NCI-H1694 (cell line): ENCODE data around the gene COL5A1.
"Not testable (repeated sequence)": the region's sequence is repeated elsewhere in the genome, so short reads cannot be mapped to it uniquely, and the experiment has no call there.

Experiments
- DNase-seq: peaks from one replicate; lab custom pipeline; 2025; lab: John Stamatoyannopoulos, UW

COL5A1 gene

DNA sequence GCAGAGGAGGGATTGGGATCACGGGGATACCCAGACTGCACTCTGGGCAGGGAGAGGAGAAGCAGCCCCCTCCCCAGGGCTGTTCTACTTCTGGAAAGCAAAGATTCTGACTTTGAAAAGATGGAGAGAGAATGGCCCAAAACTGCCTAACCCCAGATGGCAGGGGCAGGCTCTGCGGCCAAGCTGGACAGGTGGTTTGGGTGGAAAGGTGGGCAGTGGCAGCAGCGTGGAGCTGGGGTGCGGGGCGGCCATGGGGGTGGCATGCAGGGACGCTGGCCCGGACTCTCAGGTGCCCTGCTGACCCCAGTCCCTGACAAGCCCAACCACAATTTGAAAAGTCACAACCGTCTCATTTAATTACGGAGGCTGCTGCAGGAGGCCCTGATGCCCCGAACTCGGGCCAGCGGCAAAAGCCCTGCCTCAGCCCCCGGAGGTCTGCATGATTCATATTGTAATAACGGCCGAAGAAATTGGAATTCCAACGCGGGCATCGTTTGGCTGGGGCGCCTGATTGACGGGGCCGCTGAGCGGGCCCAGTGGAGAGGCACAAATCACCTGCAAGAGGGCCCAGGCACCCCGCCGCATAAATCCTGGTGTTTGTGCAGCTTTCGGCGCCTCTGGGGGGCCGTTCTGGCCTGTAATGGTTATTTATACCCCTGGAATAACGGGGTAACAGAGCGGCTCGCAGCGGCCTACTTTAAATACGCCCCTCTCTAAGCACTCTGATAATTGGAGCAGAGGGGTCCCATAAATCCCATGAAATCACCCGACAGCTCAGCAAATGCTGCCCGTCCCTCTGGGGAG, 197.2 kb downstream of the COL5A1 start:
- no peak for DNase-seq

DNA sequence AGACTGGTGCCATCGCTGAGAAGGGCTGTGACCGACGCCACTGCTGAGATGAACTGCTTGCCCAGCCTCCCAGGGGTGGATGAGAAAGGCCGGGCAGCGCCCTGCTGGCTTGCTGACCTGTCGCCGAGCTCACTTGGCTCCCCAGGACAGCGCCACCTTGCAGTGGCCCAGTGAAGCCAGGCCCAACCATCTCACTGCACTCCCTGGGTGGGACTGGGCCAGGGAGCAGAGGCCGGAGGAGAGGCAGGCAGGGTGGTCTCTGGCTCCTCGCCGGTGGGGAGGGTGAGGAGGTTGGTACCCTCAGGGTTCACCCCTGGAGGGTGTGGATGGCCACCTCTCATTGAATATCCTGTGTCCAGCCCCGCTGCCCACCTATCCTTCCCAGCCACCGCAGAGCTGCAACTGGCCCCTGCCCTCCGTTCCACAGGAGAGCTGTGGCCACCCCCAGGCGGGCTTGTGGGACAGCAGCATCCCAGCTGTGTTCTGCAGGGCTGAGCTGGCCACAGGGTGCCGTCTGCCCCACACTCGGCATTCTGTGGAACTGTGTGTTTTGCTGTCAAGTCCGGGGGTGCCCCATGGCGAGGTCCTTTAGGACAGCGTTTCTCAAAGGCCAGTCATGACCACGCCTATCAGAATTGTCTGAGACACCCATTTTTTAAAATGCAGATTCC, 198.0 kb downstream of the COL5A1 start:
- DNase-seq, result no peak

DNA sequence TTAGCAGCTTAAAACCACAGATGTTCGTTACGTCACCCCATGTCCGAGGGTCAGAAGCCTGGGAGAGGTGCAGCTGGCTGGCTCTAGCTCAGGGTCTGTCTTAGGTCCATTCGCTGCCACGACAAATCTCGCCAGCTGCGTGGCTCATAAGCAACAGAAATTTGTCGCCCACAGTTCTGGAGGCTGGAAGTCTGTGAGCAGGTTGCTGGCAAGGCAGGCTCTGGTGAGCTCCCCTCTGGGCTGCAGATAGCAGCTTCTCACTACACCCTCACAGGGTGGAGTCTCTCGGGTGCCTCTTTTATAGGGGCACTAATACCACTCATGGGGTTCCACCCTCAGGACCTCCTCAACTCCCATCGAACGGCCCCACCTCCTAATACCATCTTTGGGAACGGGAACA, 198.9 kb downstream of the COL5A1 start:
- no peak for DNase-seq

DNA sequence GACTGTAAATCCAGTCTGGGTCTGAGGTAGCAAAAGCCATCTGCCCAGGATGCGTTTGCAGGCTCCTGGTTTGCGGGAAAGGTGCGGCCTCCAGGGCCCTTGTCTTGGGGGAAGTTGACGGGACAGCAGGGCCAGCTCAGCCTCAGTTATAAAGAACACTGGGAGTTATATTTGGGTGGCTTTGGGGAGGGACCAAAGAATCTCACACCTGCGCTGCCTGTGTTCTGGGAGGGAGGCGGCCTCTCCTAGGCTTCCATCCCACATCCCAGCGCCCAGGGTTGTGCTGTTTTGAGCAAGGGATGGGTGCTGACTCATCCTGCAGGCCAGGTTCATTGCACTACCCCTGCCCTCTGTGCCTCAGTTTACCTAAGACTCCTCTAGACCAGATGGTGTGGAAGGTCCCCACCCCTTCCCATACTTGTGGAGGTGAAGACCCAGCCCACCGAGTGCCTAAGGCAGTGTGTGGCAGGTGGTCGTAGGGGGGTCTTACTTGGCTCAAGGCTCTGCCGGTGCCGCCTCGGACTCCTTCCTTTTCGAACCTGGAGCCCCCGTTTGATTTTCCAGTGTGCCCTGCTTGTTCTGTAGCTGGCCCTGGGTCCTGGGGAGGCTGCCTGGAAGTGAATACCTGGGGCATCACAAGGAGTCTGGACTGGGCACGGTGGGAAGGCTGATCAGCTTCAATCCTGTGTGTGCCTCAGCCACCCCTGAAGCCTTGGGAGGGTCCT, 199.7 kb downstream of the COL5A1 start:
- DNase-seq, result no peak

DNA sequence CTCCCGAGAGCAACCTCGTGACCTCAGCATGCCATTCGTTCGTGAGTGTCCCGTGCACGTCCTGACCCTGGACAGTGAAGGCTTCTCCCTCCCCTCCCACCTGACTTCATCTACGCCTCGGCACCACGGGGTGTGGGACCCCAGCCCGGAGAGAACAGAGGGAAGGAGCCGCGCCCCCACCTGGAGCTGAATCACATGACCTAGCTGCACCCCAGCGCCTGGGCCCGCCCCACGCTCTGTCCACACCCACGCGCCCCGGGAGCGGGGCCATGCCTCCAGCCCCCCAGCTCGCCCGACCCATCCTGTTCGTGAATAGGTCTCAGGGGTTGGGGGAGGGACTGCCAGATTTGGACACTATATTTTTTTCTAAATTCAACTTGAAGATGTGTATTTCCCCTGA, 200.7 kb downstream of the COL5A1 start:
- no peak for DNase-seq

DNA sequence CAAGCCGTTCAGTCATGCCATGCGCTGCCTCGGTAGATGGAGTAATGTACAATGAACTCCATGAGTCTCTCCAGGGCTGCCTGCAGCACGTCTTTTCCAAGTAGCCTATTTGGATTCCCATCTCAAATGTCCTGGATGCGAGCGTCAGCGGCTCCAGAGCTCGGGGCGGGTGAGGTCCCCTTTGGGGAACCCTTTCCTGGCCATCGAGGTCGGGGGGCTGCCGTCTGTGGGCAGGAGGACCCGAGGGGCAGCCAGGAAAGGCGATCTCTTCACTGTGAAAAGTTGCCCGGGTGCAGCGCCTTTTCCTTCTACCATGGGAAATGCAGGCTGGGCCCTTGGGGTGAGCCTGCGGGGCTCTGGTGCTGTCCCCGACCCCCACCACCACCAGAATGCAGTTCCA, 202.1 kb downstream of the COL5A1 start:
- no peak for DNase-seq

DNA sequence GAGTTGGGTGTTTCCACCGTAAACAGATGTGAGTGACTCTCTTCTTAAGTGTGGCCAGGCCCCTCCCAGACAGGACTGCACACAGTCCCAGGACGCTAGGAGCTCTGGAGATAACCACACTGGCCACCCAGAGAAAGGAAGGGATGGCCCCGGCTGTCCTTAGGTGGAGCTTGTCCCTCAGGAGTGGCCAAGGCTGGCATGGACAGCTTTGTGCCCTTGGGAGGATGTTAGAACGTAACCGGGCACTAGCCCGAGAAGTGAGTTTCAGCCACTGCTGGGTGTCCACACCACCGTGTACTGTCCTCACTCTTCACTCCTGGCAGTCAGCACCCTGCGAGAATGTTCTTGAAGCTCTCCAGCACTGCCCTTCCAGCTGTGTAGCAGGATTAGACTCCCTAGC, 203.2 kb downstream of the COL5A1 start:
- no peak for DNase-seq

DNA sequence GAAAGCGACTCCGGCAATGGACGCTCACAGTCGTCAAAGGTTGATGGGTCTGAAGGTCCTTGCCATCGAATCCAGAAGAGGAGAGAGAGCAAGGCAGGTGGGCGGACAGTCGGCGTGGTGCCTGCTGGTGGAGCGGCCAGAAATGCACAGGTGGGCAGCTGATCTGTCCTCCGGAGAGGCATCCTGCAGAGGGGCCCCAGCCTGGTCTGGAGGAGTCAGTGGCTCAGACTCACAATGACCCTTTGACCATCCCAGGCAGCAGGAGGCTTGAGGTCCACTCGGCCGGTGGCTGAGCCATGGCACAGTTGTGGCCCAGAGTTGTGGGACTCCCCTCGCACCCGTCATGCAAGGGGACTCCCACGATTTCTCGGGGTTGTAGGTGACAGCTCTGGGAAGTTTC, 204.6 kb downstream of the COL5A1 start:
- no peak for DNase-seq

DNA sequence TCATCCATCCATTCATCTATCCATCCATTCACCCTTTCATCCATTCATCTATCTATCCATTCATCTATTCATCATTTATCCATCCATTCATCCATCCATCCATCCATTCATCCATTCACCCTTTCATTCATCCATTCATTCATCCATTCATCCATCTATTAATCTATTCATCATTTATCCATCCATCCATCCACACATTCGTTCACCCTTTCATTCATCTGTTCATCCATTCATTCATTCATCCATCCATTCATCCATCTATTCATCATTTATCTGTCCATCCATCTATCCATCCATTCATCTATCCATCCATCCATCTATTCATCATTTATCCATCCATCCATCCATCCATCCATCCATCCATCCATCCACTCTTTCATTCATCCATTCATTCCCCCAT, 205.1 kb downstream of the COL5A1 start:
- no peak for DNase-seq

DNA sequence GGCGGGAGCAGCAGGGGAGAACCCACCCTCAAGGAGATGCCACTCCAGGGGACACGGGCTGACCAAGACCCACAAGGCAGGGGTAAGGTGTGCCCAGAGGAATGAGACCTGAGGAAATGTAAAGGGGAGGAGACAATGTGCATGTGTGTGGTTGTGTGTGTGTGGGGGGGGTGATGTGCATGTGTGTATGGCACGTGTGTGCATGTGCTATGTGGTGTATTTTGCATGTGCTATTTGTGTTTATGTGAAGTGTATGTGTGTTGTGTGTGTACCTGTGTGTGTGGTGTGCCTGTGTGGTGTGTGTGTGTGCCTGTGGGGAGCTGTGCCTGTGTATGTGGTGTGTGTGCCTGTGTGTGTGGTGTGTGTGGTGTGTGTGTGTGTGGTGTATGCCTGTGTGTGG, 205.5 kb downstream of the COL5A1 start:
- DNase-seq, result no peak

DNA sequence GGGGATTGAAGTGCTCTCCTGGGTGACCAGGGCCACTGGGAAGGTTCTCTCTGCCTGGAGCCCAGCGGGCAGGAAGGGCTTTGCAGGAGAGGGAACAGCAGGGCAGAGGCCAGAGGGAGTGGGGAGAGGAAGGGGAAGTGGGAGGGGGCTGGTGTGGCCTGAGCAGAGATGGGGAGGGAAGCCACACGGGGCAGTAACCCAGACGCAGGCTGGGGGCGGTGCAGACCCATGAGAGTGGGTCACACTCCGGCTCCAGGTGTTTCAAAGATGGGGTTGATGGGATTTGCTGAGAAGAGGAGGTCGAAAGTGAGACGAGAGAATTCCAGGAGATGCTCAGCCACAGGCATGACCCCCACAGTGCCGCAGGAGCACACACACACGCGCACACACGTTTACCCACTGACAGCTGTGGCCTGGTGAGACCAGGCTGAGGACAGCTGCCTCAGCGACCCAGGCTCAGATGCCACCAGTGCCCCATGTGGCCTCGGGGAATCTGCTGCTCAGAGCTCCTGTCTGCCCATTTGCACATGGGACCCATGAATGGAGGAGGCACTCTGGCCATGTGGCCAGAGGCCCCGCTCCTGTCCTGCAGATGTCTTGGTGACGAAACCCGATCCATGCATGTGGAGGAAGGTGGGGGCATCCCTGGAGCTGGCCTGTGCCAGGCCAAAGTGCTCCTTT, 206.3 kb downstream of the COL5A1 start:
- no peak for DNase-seq

DNA sequence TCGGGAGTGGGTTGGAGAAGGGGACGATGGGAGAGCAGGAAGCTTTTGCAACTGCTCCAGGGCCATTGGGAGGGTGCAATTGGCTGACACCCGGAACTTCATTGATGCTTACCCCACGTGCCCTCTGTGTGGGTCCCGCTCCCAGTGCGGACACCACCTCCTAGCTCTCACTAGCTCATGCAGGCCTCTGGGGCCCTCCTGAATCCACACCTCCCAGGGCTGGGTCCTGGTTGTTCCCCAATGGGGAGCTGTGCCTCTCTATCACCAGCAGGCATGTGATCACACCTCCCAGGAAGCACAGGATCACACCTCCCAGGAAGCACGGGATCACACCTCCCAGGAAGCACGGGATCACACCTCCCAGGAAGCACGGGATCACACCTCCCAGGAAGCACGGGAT, 206.9 kb downstream of the COL5A1 start:
- DNase-seq, result no peak

DNA sequence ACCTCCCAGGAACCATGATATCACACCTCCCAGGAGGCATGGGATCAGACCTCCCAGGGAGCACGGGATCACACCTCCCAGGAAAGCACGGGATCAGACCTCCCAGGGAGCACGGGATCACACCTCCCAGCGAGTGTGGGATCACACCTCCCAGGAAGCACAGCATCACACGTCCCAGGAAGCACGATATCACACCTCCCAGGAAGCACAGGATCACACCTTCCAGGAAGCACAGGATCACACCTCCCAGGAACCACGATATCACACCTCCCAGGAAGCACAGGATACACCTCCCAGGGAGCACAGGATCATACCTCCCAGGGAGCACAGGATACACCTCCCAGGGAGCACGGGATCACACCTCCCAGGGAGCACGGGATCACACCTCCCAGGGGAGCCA, 209.0 kb downstream of the COL5A1 start:
- DNase-seq, result no peak

DNA sequence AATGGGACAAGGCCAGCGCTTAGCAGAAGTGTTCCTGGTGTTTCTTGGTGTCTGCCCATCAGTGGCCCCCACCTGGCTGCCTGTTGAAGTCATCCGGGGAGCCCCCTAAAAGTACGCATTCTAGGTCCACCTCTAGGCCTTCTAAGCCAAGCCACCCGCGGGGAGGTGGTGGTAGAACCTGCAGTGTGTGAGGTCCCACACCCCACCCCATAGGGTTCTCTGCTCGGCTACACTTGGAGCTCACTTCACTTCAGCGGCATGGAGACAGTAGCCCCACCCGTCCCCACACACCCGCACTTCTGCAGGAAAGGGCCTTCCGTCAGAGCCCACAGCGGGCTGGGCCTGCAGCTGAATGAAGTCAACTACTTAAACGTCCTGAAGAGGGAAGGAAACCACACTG, 209.4 kb downstream of the COL5A1 start:
- DNase-seq, result no peak

DNA sequence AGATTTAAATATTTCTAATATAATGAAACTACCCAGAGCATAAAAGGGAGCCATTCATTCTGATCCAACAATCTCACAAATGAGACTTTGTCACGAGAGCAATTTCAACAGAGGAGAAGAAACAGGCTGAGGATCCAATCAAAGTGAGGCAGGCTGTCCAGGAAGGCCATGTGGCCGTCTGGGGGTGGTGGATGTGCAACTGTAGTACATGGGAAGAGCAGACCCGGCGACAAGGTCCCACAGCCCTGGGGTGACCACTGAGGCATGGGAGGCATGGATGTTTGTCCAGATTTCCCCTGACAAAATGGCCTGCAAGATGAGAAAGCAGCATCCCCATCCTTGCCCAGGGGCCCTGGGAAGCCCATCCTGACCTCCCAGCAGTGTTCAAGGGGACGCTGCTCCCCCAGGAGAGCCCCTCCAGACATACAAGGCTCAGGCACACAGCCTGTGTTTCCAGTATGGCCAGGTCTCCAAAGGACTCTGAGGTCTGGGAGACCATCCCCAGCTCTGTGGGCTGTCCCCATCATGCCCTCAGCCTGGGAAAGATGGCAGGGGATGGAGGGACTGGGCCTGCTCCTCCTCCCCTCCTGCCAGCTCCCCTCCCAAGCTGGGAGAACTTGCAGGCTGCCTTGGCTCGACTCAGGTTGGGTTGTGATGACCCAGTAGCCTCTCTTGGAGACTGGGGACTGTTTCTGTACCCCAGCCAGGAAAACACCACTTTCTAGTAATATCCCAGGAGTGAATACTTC, 211.5 kb downstream of the COL5A1 start:
- DNase-seq, result no peak

DNA sequence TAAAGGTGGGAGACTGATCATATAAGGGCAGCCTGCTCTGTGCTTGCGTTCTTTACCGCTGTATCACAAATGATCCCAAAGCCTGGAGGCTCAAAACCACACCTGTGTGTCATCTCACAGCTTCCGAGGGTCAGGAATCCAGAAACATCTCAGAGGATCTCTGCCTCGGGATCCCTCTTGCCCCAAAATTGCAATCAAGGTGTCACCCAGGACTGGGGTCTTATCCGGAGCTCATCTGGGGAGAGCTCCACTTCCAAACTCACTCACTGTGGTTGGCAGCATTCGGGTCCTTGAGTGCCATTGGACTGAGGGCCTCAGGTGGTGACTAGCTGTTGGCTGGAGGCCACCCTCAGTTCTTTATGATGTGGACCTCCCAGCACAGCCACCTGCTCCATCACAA, 212.3 kb downstream of the COL5A1 start:
- DNase-seq, result no peak

DNA sequence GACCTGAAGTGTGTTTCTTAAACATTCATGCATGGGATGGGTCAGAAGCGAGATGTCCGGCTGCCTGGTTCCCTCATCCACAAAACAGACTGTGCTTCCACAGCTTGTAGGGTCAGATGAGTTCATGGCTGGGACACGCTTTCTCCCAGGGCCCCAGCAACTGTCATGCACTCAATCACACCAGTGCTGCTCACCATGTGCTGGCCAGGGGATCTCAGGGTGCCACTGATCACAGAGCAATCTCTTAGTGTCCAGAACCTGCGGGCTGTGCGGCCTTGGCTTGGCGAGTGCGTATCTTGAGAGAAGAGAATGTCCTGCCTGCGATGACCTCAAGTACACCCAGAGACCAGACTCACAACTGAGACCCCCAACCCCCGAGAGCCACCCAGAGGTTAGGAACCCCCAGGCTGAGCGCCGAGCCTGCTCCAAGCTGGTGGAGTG, 213.0 kb downstream of the COL5A1 start:
- DNase-seq, result no peak

DNA sequence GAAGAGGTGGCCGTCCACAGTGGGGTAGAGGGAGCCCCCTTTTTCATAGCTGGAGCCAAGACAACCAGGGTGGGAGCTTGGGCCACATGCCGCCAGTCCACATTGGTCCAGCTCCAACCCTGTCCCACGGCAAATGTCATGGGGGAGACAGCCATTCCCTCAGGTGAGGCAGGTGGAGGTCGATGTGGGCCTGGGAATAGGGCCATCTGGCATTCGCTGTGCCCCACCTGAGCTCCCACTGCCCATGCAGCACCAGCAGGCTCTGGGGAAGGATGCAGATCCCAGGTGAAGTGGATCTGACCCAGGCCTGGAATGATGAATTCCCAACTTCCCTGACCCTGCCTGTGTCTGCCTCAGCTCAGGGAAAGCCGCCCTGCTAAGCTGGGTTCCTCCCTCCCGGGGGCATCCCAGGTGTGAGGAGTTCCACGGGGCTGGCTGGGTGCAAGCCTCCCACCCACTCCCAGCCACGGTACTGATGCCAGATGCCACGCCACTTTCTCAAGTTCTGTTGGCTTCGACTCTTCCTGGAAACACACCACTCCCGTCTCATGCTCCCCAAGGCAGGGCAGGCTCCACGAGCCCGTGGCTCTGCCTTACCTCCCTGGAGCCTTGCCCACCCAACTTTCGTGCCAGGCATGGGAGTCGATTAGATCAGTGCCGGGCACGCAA, 213.8 kb downstream of the COL5A1 start:
- DNase-seq, result no peak

DNA sequence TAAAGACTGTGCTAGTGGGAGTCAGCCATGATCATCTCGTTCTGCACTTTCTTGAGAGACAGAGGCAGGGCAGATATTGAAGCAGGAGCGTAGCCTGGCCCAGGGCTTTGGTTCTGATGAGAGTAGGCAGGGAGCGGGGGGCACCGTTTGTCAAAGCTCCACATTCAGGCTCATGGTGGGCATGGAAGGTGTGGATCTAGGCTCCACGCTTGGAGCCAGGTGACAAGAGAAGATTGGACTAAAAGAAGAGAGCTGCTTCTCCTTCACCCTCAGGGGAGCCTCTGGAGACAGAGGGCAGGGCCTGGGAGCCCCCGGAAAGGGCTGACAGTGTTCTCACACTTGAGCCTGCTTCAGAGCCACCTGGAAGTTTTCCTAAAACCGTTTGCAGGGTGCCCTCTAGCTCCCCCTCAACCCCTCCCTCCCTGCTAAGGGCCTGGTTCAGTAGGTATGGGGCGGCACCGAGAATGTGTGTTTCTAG, 214.3 kb downstream of the COL5A1 start:
- DNase-seq, result no peak

DNA sequence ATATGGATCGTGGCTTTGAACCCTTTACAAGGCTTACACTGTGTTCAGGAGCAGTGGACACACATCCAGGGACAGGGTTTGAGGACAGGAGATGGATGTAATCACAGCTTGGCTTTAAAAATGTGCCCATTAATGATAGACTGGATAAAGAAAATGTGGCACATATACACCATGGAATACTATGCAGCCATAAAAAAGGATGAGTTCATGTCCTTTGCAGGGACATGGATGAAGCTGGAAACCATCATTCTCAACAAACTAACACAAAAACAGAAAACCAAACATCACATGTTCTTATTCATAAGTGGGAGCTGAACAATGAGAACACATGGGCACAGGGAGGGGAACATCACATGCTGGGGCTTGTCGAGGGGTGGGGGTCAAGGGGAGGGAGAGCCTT, 215.8 kb downstream of the COL5A1 start:
- DNase-seq, result not testable (repeated sequence)
